ENCODE measurements around the gene FANCM. TPM values are rescaled to one million over a fixed set of nuclear protein-coding genes. Genes with fewer than 3 reads are reported as not detected.

Gene FANCM
- total RNA-seq, 2 experiments from 2014 or later, result 22.2 to 27.7 TPM

GRCh38 chr14:45150386-45150890 is 14.7 kb downstream of the FANCM start:
- Histone ChIP-seq H3K9me2 (ENCODE audit: insufficient read depth, low read length) (no peaks in the 10 kb centered on the region), H2AFZ (ENCODE audit: low read length) (no peak overlapping the region), H3K27ac (ENCODE audit: low read depth, low read length, poor library complexity, severe bottlenecking) (no peak overlapping the region), H3K4me2 (ENCODE audit: low read length) (no peak overlapping the region), H3K36me3 (ENCODE audit: insufficient read depth, low read length) (peaks cover 39% of the 10 kb centered on the region), H3K9me3 (ENCODE audit: low read length) (no peaks in the 10 kb centered on the region), H3K4me1 (ENCODE audit: insufficient read depth, low read length, poor library complexity, severe bottlenecking) (no peaks in the 10 kb centered on the region), H4K20me1 (ENCODE audit: insufficient read depth, low read length) (no peaks in the 10 kb centered on the region), H3K4me3 (ENCODE audit: low read depth, low read length, poor library complexity, severe bottlenecking) (no peak overlapping the region), H3K79me2 (ENCODE audit: insufficient read depth, low read depth, low read length) (peaks cover 7% of the 10 kb centered on the region; the same call in 1 of the 2 replicates)
- CTCF ChIA-PET (ENCODE audit: unreplicated experiment), result no interaction called here
- BruUV-seq (replicated peaks), result no TSS peak
- no peak for DNase-seq (ENCODE audit: low spot score)
- intact Hi-C loops (cut with micrococcal nuclease; ENCODE audit: unreplicated experiment), result no loop called here
- POLR2A ChIA-PET, result interaction anchor here (1.4 to 2.3 kb wide), 3 partner anchors 9 to 16 kb away, joined by 5 to 10 read pairs (median 7); partner anchors contain the start of gene FKBP3
- no peak for TF ChIP-seq CTCF (conservative IDR thresholded peaks at IDR 0.05; ENCODE audit: low read length)
- no peak for TF ChIP-seq EZH2phosphoT487 (IDR thresholded peaks at IDR 0.05; ENCODE audit: borderline replicate concordance, low read depth, low read length)

GRCh38 chr14:45156067-45156466 is 20.3 kb downstream of the FANCM start:
- ChIA-PET POLR2A (interaction anchor here (0.7 to 1.7 kb wide), 2 partner anchors 13 to 1041 kb away, joined by 3 to 13 read pairs; no protein-coding TSS in a partner anchor), CTCF (ENCODE audit: unreplicated experiment) (no interaction called here)
- Histone ChIP-seq H3K9me2 (ENCODE audit: insufficient read depth, low read length) (no peaks in the 10 kb centered on the region), H3K4me2 (ENCODE audit: low read length) (no peak overlapping the region), H3K27ac (ENCODE audit: low read depth, low read length, poor library complexity, severe bottlenecking) (no peak overlapping the region), H3K9me3 (ENCODE audit: low read length) (no peaks in the 10 kb centered on the region), H3K79me2 (ENCODE audit: insufficient read depth, low read depth, low read length) (peaks cover 4% of the 10 kb centered on the region; the same call in 1 of the 2 replicates), H2AFZ (ENCODE audit: low read length) (no peak overlapping the region), H3K36me3 (ENCODE audit: insufficient read depth, low read length) (peaks cover 47% of the 10 kb centered on the region), H3K4me3 (ENCODE audit: low read depth, low read length, poor library complexity, severe bottlenecking) (no peak overlapping the region), H4K20me1 (ENCODE audit: insufficient read depth, low read length) (no peaks in the 10 kb centered on the region), H3K4me1 (ENCODE audit: insufficient read depth, low read length, poor library complexity, severe bottlenecking) (no peaks in the 10 kb centered on the region)
- BruUV-seq (replicated peaks), result no TSS peak
- no peak for DNase-seq (ENCODE audit: low spot score)
- intact Hi-C loops (cut with micrococcal nuclease; ENCODE audit: unreplicated experiment), result no loop called here
- no peak for TF ChIP-seq EZH2phosphoT487 (IDR thresholded peaks at IDR 0.05; ENCODE audit: borderline replicate concordance, low read depth, low read length)

GRCh38 chr14:45169906-45170305 is 34.2 kb downstream of the FANCM start:
- Histone ChIP-seq H3K4me2 (ENCODE audit: low read length) (no peak overlapping the region), H3K79me2 (ENCODE audit: insufficient read depth, low read depth, low read length) (no peaks in the 10 kb centered on the region), H3K4me1 (ENCODE audit: insufficient read depth, low read length, poor library complexity, severe bottlenecking) (no peaks in the 10 kb centered on the region), H3K9me3 (ENCODE audit: low read length) (no peaks in the 10 kb centered on the region), H2AFZ (ENCODE audit: low read length) (no peak overlapping the region), H4K20me1 (ENCODE audit: insufficient read depth, low read length) (no peaks in the 10 kb centered on the region), H3K9me2 (ENCODE audit: insufficient read depth, low read length) (no peaks in the 10 kb centered on the region), H3K4me3 (ENCODE audit: low read depth, low read length, poor library complexity, severe bottlenecking) (no peak overlapping the region), H3K36me3 (ENCODE audit: insufficient read depth, low read length) (peaks cover 78% of the 10 kb centered on the region), H3K27ac (ENCODE audit: low read depth, low read length, poor library complexity, severe bottlenecking) (no peak overlapping the region)
- CTCF ChIA-PET (ENCODE audit: unreplicated experiment), result no interaction called here
- no peak for TF ChIP-seq CTCF (conservative IDR thresholded peaks at IDR 0.05; ENCODE audit: low read length)
- no peak for TF ChIP-seq EZH2phosphoT487 (IDR thresholded peaks at IDR 0.05; ENCODE audit: borderline replicate concordance, low read depth, low read length)
- POLR2A ChIA-PET, result interaction anchor here (0.6 to 1.3 kb wide), 8 partner anchors 10 to 186 kb away, joined by 3 to 13 read pairs (median 4); no protein-coding TSS in a partner anchor
- intact Hi-C loops (cut with micrococcal nuclease; ENCODE audit: unreplicated experiment), result no loop called here
- no TSS peak for BruUV-seq (replicated peaks)
- no peak for DNase-seq (ENCODE audit: low spot score)
